Omental fat pad (tissue), 4 donors: Measurements from ENCODE around the gene RACGAP1. TPM values are rescaled to one million over a fixed set of nuclear protein-coding genes. Genes with fewer than 3 reads are reported as not detected.

Experiments used
- ATAC-seq: fragments of 150-250 bp; one replicate; pipeline ENCODE4 v1.9.1; 2016; ENCODE audit warnings: mild to moderate bottlenecking, moderate library complexity; ENCODE audit not compliant: low FRiP score
- DNase-seq: peaks from one replicate; pipeline ENCODE4 v3.0.0-alpha.2; 2019; ENCODE audit warnings: low spot score
- total RNA-seq, 4 donors: library from RNA; depleted of rRNA; stranded (reverse); fragments of >200 nt; gene quantifications; one replicate each; pipeline ENCODE4 v1.1.0, GENCODE V29; 2016
- TF ChIP-seq, protein P1 (sequence below), 3 donors: fragments of 450-650 bp; IDR thresholded peaks; one replicate each; pipeline ENCODE4 v1.5.1; 2016 to 2017; ENCODE audit warnings: antibody characterized with exemption in 3 of 3, mild to moderate bottlenecking in 3 of 3, moderate library complexity in 2 of 3

RACGAP1 gene
- total RNA-seq, 4 donors from 2014 or later, result 5.2 to 15.3 (median 8.5) TPM

DNA sequence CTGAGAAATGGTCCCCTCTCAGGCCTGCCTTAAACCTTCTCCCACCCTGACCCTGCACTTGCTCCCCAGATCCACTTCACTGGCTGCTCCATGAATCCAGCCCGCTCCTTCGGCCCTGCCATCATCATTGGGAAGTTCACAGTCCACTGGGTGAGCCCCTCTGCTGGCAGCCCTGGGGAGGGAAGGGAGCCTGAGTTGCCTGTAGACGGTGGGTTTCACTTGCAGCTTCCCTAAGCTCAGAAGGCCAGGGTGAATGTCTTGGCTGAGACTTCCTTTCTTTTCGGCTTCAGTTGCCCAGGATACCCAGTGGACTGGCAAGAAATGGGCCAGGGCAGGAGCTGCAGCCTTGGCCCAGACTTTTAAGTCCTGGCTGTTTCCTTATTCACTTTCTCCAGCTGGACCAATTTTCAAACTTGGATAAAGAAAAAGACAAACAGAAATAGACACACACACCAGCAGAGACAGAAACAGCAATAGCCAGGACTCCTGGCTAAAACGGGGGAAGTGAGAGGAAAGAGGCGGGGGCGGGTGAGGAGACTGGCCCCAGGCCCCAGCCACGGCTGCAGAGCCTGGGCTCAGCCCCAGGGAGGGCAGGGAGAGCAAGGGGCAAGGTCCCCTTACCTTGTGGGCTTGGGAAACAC lies 50.5 kb downstream of the RACGAP1 start:
- TF ChIP-seq, protein P1, sequence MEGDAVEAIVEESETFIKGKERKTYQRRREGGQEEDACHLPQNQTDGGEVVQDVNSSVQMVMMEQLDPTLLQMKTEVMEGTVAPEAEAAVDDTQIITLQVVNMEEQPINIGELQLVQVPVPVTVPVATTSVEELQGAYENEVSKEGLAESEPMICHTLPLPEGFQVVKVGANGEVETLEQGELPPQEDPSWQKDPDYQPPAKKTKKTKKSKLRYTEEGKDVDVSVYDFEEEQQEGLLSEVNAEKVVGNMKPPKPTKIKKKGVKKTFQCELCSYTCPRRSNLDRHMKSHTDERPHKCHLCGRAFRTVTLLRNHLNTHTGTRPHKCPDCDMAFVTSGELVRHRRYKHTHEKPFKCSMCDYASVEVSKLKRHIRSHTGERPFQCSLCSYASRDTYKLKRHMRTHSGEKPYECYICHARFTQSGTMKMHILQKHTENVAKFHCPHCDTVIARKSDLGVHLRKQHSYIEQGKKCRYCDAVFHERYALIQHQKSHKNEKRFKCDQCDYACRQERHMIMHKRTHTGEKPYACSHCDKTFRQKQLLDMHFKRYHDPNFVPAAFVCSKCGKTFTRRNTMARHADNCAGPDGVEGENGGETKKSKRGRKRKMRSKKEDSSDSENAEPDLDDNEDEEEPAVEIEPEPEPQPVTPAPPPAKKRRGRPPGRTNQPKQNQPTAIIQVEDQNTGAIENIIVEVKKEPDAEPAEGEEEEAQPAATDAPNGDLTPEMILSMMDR (IDR thresholded peaks at IDR 0.05), result no peak

DNA sequence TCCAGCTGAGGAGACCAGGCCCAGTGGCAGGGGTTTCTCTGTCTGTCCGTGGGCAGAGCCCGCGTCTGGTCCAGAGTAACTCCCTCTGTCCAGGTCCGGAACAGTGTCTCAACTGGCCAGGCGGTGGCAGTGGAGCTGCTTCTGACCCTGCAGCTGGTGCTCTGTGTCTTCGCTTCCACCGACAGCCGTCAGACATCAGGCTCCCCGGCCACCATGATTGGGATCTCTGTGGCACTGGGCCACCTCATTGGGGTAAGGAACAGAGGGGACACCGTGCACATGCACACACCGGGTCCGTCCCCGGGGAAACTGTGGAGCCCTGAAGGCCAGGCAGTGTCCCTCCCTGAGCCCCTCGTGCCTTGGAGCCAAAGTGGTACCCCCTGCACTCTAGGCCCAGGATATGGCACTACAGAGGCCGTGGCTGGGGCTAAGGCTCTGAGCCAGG lies 51.0 kb downstream of the RACGAP1 start:
- TF ChIP-seq, protein P1 (IDR thresholded peaks at IDR 0.05), result no peak
- ATAC-seq (peak; percentile 56), DNase-seq (no peak)

More for the DNA sequence above, 50.5 kb downstream of the RACGAP1 start:
- ATAC-seq (no peak), DNase-seq (no peak)

DNA sequence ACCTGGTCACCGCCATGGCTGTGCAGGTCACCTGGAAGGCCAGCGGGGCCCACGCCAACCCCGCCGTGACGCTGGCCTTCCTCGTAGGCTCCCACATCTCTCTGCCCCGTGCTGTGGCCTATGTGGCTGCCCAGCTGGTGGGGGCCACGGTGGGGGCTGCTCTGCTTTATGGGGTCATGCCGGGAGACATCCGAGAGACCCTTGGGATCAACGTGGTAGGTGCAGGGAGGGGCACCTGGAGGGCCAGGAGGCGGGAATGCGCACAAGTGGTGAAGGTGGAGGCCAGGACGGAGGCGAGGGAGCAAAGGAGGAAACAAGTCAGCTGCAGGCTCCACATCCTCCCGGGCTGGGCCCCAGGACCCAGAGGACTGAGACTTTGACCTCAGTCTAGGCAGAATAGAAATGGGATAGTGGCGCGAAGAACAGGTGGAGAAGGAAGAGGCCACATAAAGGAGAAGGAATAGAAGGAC lies 51.9 kb downstream of the RACGAP1 start:
- no peak for DNase-seq
- TF ChIP-seq, protein P1 (IDR thresholded peaks at IDR 0.05), result no peak
- no peak for ATAC-seq

DNA sequence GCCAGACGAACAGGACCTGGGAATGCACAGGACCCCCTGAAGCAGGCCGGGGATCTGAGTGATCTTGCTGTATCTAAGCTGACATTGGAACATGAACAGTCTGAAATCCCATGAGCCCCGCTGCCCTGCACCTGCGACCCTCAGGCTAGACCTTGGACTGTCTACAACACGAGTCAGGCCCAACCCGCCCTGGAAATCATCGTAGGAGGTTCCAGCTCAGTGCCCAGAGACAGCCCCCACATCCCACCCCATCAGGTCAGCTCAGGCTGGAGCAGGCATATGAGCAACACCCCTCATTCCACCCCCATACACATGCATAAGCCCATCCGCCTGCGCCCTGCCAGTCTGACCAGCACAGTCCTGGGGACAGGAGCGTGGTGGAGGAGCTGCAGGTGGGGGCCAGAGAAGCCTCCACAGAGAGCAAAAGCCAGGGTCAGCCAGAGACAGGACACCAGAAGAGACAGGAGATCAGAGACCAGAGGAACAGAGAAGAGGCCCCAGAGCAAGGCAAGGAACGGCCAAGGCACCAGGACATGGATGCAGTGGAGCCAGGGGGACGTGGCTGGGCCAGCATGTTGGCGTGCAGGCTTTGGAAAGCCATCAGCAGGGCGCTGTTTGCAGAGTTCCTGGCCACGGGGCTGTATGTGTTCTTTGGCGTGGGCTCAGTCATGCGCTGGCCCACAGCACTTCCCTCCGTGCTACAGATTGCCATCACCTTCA lies 52.5 kb downstream of the RACGAP1 start, which contains the start of gene AQP6:
AQP6 (plus strand) TSS at position 307 of the 720 bp plus-strand sequence; CDS start at position 534, 227 bp downstream.
- no peak for ATAC-seq
- DNase-seq, result no peak
- TF ChIP-seq, protein P1 (IDR thresholded peaks at IDR 0.05), result no peak

DNA sequence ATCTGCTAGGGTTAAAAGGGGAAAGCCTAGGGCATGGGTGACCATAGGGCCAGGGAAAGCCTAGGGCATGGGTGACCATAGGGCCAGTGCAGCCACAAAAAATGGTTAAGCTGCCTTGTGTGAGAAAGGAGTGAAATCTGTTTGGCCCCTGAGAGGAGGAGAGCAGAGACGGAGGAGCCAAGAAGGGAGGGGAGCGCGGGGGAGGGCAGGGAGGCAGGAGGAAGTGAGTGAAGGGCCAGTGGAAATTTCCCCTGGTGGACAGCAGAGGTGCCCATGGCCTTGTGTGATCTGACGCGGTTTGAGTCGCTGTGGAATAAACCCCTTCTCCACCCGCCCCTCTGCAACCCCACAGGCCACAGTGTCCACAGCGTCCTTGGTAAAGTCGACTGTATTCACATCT lies 53.2 kb downstream of the RACGAP1 start:
- TF ChIP-seq, protein P1 (IDR thresholded peaks at IDR 0.05), result no peak
- no peak for ATAC-seq
- no peak for DNase-seq

DNA sequence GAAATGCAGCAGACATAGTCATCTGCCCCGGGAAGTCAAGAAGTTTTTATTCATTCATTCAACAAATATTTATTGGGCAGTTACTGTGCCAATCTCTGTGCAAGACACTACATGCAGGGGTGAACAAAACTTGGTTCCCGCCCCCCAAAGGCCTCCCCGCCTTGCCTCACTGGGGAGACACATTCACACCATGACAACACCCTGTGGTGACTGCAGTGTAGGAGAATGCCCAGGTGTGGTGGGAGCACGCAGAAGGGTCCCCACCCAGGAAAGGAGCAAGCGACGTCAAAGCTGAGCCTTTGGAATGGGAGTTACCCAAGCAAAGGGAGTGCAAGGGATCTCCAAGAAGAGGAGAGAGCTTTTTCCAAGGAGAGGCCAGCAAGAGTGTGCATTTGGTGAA lies 54.2 kb downstream of the RACGAP1 start:
- TF ChIP-seq, protein P1 (IDR thresholded peaks at IDR 0.05), result no peak
- ATAC-seq (no peak), DNase-seq (no peak)
